GM19043 (cell line): ENCODE data around the gene ACSS1.

Experiments
- ATAC-seq: cut with Tn5 transposase; IDR thresholded peaks from one replicate; pipeline ENCODE4 v1.9.1; 2021; ENCODE audit warnings: low read depth; ENCODE audit not compliant: unreplicated experiment

The ACSS1 gene

DNA sequence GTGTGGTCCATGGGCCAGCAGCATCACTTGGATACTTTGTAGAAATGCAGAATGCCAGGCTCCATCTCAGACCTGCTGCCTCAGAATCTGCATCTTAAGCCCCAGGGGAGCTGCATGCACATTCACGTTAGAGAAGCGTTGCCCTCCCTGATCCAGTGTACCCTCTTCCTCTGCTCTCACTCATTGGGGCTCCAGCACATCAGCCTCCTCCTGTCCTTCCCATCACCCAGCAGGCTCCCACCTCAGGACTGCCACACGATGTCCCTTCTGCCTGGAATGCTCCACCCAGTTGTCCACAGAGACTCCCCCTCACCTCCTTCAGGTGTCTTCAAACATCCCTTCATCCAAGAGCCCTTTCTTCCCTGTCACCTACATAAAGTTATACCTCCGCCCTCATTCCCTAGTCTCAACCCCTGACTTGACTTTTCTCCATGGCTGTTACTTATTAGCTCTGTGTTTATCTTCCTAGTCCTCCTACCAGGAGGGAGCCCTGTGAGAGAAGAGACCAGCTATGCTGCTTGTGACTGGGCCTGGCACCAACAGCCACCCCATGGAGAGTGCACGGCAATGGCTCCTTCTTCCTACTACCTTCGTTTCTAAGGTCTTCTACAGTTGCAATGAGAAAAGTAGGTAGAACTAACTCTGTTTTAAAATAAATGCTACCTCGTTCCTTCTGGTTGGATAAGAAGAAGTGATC is 3.3 kb upstream of the ACSS1 start:
- ATAC-seq: no peak

DNA sequence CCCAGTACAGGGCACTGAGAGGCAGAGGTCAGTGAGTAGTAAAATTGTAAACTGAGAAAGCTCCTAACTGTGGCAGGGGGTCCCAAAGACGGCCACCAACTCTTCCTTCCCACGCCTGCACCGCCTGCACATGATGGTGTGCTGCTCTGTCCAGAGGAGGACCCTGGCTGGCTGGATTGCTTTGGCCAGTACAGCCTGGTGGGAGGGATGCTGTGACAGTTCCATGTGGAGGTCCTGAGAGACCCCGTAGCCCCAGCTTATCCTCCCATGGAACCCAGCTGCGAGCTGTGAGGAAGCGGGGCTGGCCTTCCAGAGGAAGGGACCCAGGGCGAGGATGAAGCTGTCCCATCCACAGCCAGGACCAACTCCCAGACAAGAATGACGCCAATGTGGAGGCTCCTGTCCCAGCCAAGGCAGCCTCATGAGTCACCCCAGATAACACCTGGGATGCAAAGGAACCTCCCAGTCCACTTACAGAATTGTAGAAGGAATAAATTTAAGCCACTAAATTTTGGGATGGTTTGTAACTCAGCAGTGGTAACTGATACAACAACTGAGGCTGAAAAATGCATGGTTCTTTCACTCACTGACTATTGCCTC is 2.0 kb upstream of the ACSS1 start:
- ATAC-seq: no peak

DNA sequence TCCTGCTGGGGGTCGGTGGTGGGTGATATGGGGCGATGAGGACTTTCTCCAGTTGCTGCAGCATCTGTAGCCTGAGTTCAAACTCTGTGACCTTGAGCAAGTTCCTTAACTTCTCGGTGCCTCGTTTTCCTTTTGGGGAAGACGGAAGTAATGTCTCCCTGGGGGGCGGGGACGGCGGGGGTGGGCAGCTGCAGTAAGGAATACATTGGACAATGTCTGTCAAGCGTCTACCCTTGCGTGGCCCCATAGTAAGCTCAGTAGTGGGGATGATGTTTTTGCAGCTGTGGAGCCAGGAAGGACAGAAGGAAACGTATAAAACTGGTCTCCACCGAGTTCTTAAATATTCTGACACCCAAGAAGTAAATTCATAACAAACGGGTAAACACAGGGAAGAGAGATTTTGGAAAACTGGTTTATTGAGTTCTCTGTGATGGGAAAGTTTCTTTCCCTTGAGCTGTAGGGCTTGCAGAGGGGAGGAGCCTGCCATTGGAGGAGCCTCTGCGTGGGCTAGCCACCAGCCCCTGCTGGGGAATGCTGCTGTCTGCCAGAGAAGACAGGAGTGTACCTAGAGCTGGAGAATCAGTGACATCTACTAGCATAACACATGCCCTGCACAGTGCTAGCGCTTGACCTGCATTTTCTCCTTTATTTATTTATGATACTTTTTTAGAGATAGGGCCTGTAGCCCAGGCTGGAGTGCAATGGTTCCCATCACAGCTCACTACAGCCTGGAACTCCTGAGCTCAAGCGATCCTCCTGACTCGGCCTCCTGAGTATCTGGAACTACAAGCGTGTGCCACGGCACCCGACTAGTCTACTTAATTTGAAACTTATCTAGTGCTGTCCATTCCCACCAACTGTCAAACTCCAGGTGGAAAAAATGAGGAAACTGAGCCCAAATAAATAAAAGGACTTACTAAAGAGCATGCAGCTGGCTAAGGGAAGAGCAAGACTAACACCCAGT is 1.2 kb upstream of the ACSS1 start:
- no peak for ATAC-seq

DNA sequence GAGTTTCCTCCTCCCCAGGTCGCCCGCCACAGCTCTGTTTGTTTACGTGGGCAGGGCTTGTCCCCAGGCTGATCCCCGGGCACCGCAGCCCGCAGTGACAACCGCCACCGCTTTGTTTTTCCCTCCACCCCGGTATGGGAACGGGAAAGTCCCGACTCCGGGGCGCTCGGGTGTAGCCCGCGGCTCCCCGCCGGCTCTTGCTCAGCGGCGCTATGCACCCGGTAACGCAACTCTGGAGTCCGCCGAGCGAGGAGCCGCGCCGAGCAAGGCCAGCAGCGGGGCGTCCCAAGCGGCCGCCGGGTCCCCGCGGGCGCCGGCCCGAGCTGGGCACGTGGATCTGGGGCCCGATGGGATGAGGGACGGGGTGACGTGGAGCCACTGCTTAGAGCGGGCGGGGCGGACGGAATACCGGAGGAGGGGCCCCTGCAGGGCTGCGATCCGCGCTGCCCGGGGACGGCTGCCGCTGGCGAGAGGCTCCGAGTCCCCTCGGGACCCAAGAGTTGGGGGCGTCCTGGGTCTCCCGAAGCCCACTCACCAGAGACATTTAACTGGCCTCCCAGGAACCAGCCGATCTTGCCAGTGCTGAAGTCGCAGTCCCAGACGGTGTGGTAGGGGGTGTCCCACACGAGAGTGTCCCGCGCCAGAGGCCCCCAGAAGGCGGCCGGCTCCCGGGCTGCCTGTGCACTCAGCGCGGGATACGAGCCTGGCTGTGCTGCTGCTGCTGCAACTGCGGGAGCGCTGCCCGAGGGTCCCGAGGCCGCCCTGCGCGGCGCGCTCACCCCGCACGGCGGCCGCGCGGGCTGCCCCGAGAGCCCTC is 497 bp downstream of the ACSS1 start:
- peak; percentile 27 for ATAC-seq

- peak; percentile 15 for ATAC-seq
Observed at GRCh38 chr20:25056690-25057233, 1.2 kb downstream of the ACSS1 start.

DNA sequence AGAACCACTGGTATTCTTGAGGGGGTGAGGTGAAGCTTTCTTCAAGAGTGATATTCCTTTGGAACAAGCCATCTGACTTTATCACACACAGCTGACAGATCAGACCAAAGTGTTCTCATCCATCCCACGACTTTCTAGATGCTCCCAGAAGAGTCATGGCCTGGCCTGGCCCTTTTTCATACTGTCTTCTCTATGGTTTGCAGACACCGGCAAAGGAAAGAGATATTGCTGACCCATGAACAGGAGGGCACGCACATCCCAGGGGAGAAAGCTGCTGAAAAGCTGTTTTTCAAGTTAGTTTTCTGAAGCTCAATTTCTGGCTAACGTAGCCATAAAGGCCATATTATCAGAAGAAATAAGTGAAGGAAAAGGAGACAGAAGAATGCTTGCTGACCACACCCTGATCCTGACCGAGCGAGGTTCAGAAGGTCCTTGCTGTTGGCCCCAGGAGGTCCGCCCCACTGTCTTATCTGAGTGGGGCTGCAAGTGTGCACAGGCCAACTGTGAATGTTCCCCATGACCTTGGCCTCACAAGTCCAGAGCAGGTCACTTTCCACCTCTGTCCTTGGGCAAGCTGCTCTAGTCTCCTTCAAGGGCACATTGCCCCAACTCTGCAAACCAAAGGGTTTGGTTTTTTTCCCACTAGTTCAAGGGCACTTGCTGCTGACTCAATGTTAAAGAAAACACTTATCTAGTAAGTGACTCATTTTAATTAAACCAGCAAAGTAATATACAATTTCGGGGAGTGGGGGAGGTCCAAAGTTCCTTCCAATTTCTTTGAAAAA is 2.0 kb downstream of the ACSS1 start:
- ATAC-seq: no peak

GRCh38 chr20:25054995-25055629 is 2.8 kb downstream of the ACSS1 start:
- no peak for ATAC-seq

- ATAC-seq: no peak
Observed at GRCh38 chr20:25054096-25054820, 3.7 kb downstream of the ACSS1 start.

GRCh38 chr20:25053255-25054031 is 4.5 kb downstream of the ACSS1 start:
- no peak for ATAC-seq

DNA sequence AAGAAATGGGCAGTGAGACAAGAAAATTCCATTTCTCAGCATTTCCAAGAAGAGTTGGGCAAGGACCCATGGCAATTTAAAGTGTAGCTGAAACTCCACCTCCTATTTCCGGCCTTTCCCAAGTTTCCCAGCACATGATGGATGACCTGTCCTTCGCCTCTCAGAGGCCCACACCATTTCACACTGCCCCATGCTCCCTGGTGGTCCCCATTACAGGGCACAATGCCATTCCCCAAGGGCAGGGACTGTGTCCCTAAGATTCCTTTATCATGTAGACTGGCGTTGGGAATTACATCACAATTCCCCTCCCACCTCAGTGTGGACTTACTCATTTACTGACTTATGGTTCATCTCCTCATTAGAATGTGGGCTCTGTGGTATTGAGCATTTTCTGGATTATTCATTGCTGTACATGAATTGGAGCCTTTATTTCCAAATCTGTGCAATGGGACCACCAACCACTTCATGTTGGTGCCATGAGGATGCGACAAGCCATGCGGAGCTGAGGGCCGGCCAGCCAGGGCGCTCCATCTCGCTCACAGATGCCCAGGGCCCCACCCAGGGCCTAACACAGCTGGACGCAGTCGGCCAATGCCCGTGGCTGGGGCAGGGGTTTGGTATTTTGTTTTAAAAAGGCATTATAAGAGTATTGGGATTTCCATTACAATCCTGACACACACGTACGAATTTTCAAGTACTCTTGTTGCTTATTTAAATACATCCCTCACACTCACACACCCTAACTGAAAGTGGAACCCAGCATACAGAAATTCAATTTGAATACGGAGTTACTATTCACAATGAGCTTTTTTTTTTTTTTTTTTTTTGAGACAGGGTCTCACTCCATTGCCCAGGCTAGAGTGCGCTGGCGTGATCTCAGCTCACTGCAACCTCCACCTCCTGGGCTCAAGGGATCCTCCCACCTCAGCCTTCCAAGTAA is 5.4 kb downstream of the ACSS1 start:
- no peak for ATAC-seq

GRCh38 chr20:25051386-25052155 is 6.4 kb downstream of the ACSS1 start:
- no peak for ATAC-seq

DNA sequence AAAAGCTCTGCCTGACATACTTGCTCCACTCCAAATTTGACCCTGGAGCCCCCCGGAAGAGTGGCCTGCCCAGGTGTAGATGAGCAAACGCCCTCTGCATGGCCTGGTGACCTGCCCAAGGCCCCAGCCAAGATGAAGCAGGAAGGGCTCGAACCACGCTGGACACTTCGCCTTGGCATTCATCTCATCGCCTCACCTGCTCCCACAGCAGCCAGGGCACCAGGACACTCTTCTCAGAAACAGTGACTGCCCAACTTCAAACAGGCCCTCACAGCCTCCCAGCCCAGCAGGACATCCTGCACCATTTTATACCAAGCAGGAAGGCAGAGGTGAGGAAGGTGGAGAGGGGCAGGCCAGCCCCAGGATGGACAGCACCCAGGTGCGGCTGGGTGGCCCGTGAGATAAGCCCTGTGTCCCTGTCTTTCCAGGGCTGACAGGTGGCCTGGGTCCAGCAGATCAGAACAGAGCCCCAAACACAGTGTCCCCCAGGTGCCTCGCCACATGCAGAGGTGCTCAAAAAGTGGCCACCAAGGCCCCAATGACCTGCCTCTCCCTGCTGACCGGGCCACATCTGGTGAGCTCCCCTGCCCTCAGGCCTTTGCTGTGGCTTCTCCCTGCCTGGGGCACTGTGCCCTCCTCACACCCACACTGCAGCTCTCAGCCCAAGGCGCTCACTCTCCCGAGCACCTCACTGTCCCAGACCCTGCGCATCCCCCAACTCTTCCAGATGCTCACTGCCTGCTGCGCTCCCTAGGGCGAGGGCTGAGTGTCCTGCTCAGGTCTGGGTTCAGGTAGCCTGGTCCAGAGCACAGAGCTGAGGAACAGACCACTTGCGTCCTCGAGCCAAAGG is 7.2 kb downstream of the ACSS1 start:
- no peak for ATAC-seq

GRCh38 chr20:25050082-25050481 is 7.9 kb downstream of the ACSS1 start:
- ATAC-seq: no peak

DNA sequence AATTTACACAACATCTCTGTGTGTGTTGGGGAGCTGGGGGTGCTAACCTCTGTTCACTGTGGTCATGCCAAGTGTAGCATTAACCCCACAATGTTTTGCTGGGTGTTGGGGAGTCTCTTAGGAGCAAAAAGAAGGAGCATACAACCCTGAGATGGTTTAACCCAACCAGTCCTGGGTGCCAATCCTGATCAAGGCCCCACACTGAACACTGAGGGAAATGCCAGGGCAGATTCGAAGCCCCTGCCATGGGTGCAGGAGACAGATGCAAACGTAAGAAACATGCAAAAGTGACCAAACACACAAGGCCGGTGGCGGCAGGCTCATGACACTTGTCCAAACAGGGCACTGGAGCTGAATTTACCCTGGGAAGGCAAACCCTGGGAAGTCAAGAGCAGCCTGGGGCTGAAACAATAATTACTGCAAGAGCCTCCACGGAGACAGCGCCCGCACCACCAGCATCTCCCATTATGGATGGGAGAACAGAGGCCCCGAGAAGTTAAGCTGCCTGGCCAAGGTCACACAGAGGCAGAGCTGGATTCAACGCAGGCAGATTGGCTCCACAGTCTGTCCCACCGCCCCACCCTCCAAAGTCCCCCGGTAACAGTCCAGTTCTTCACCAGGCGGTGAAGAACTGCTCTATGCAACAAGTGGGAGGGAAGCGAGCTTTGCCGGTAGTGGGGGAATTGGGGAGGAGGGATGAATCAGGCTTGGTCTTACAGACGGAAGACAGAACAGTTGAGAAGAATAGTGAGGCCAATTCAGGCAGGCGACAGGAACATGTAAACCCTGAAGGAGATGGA is 8.5 kb downstream of the ACSS1 start:
- ATAC-seq: no peak
